GM21360 (cell line): ENCODE results near the gene SPAG17.

Experiments
- ATAC-seq: cut with Tn5 transposase; IDR thresholded peaks from one replicate; pipeline ENCODE4 v1.9.1; 2021; ENCODE audit warnings: mild to moderate bottlenecking, moderate library complexity; ENCODE audit not compliant: unreplicated experiment

Gene SPAG17

GRCh38 chr1:118122234-118123004 is 62.6 kb downstream of the SPAG17 start:
- no peak for ATAC-seq

DNA sequence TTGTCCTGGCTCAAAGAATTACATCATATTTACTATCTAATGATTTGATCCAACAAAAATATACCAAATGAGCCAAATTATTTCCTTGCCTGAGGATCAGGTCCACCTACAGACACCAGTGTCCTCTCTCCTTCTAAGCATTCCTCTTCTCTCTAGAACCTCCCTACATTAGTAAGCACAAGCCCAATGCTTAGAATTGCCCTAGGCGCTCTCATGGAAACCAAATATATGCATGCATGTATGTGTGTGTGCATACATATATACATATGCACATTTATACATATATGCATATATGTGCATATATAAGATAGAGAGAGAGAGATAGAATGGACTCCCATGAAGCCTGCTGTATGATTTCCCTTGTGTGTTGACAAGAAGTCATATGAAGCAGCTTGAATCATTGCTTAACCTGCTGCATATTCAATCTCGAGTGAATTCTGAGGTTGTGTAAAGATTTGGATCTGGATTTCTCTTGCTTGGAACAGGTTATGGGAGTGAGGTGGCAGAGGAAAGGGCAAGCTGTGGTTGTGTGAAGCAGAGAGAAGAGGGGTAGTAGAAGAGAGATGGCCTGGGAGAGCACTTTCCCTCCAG is 66.1 kb downstream of the SPAG17 start:
- ATAC-seq = no peak

GRCh38 chr1:118118469-118118868 is 66.6 kb downstream of the SPAG17 start:
- ATAC-seq = no peak

- ATAC-seq = no peak
Observed at GRCh38 chr1:118117521-118117920, 67.5 kb downstream of the SPAG17 start.

GRCh38 chr1:118116909-118117308 is 68.1 kb downstream of the SPAG17 start:
- no peak for ATAC-seq

GRCh38 chr1:118116401-118116800 is 68.6 kb downstream of the SPAG17 start:
- ATAC-seq = no peak

- no peak for ATAC-seq
Observed at GRCh38 chr1:118115567-118116295, 69.3 kb downstream of the SPAG17 start.

DNA sequence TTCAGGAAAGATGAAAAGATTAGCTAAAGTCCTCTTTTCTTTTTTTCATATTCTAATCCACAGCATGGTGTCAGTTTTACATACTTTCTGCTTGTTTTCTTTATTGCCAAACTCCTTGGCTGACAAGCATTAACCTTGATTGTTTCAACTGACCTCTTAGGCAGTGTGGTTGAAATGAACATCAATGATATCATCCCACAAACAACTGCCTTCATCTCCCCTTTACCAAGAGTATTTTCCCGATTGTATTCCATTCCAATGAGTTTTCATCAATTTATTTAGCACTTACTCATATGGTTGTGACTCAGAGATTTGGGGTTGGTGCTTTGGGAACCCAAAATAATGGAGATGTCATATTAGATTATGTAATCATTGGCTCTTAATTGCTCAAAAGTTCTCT is 71.8 kb downstream of the SPAG17 start:
- ATAC-seq = no peak

- no peak for ATAC-seq
Observed at GRCh38 chr1:118110580-118110979, 74.4 kb downstream of the SPAG17 start.

GRCh38 chr1:118104951-118105350 is 80.1 kb downstream of the SPAG17 start:
- no peak for ATAC-seq

DNA sequence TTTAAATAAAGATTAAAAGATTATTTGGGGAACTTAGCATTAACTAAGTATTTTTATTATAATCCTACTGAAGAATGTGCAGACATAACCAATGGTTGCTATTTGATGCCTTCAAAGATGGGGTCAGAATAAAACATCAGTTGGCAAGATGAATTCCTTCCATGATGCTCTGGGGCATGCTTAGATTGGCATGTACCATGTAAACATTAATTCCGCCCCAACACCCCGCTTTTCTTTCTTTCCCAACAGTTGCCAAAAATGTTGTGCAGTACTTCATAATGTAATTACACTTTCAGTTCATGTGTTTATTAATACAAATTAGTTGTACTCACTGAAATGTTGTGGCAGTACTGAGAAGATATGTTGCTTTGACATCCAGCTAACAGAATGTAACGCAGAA is 82.6 kb downstream of the SPAG17 start:
- ATAC-seq = no peak

- no peak for ATAC-seq
Observed at GRCh38 chr1:118101999-118102398, 83.0 kb downstream of the SPAG17 start.

DNA sequence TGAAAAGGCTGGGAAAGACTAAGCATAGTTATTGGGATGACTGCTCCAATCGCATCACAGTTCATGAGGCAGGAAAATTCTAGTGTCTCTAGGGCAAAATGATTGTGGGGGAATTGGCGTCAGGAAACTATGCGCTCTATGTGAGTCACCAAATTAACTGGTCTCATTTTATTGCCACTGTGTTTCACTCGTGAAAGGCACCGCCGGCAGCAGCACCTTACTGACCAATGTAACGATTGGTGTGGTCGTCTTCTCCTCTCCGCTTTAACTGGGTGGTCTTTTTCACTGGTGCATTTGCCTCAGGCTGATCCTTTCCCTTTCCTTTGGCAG is 83.5 kb downstream of the SPAG17 start:
- ATAC-seq = no peak

DNA sequence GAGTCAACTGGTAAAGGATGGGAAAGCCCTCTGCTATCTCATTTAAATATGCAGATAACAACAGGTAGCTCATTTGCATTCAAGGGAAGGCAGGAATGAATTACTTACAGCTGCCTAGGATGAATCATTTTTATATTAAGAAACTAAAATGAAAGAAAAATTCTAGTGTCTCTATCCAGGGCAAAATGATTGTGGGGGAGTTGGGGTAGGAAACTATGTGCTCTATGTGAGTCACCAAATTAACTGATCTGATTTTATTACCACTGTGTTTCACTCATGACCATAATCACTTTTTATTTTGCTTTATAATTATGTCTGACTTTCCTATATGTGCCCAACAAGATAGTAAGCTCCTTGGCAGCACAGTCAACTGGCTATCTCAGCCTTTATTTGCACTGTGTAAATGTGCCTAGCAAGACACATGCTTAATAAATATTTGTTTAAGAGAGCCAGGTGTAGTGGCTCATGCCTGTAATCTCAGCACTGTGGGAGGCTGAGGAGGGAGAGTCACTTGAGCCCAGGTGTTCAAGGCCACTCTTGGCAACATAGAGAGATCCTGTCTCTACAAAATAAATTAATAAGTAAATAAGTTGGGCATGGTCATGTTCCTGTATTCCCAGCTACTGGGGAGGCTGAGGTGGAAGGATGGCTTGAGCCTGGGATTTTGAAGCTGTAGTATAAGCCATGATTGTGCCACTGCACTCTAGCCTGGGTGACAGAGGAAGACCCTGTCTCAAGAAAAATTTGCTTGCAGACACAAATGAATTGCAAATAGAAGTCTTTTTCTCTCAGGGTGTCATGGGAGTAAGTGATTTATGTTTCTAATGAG is 84.1 kb downstream of the SPAG17 start:
- ATAC-seq = no peak

DNA sequence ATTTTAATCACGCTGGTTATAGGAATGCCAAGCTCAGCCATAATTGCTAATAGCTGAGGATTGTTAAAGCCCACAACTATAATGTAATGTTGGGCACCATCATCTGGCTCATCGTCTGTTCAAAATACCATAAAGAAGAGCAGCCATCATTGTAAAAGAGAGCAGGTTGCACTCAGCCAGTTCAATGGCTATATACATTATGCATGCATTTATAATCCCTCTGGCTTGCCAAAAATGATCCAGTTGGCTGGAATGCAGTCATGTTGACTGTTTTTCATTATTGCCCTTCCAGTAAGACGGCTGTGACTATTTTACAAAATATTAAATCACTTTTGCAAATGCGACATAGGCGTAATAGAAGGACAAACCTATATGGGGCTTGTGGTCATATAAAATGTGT is 85.3 kb downstream of the SPAG17 start:
- no peak for ATAC-seq

GRCh38 chr1:118097622-118098348 is 87.2 kb downstream of the SPAG17 start:
- ATAC-seq = no peak

GRCh38 chr1:118093017-118093416 is 92.0 kb downstream of the SPAG17 start:
- ATAC-seq = no peak

- no peak for ATAC-seq
Observed at GRCh38 chr1:118090130-118090529, 94.9 kb downstream of the SPAG17 start.

- ATAC-seq = no peak
Observed at GRCh38 chr1:118085365-118085764, 99.7 kb downstream of the SPAG17 start.

GRCh38 chr1:118084400-118084799 is 100.6 kb downstream of the SPAG17 start:
- no peak for ATAC-seq

DNA sequence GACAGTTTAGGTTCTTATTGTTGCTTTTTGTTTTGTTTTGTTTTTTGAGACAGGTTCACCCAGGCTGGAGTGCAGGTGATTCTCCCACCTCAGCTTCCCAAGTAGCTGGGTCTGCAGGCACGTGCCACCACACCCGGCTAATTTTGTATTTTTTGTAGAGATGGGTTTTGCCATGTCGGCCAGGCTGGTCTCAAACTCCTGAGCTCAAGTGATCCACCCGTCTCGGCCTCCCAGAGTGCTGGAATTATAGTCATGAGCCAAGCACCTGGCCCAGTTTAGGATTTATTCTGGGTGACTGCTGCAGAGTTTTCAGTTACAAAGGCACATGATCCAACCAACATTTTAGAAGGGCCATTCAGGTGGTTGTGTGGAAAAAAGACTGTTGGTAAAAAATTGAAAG is 102.0 kb downstream of the SPAG17 start:
- no peak for ATAC-seq
